GM20431 (cell line): ENCODE measurements around the gene SHLD2.
"Not testable (repeated sequence)": the region's sequence is repeated elsewhere in the genome, so short reads cannot be mapped to it uniquely, and the experiment has no call there.

Source experiments
- in situ Hi-C: fragments of 300-500 bp; cut with MseI, MboI; formaldehyde crosslinking; loops from one replicate; pipeline ENCODE4 v1.15.0; 2020; ENCODE audit warnings: low sequenced_read_pairs; ENCODE audit not compliant: unreplicated experiment

Gene SHLD2

DNA sequence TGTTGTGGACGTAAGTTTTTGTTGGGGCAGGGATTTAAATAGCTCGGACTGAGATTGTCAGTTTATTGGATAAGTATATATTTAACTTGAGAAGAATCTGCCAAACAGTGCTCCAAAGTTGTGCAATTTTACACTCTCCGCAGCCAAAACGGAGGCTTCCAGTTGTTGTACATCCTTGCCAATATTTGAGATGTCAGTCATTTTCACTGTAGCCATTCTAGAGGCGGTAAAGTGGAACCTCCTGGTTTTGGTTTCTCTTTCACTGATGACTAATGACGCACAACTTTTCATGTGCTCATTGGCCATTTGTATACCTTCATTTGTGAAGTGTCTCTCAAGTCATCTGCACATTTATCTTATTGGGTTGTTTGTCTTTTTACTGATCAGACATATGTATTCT is 105.9 kb downstream of the SHLD2 start:
- in situ Hi-C loops, result not testable (repeated sequence)

DNA sequence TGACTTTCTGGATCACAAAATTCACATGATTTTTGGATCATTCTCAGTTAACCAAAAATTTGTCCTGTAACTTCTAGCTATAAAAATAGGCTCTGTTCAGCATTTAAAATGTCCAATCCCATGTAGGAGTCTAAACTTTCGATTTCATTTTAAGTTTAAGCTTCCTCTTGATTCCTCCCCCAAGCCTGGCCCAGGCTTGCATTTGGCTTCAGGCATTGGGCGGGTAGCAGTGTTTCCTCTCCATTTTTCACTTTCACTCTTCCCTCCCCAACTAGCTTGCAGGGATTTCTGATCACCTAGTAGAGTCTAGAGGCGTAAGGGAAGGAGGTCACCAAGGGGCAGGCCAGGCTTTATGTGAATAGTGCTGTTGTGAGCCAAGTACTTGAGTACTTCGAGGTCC is 109.8 kb downstream of the SHLD2 start:
- in situ Hi-C loops, result not testable (repeated sequence)

DNA sequence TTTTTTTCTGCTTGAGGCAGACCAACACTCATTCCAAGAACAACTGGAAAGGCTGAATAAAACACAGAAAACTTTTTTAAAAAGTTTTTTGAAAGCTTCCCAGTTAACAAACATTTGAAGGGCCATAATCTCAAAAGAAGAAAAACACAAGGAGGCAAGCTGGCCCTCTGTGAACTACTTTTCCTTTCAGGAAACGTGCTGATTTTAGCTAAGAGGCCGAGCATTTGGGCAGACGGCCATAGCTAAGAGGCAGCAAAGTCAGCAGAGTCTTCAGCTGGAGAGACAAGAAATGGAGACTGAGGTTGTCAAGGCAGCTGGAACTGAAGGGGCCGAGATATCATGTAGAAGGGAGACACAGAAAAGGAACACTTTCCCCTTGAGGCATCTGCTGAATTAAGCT is 111.9 kb downstream of the SHLD2 start:
- in situ Hi-C loops, result not testable (repeated sequence)

DNA sequence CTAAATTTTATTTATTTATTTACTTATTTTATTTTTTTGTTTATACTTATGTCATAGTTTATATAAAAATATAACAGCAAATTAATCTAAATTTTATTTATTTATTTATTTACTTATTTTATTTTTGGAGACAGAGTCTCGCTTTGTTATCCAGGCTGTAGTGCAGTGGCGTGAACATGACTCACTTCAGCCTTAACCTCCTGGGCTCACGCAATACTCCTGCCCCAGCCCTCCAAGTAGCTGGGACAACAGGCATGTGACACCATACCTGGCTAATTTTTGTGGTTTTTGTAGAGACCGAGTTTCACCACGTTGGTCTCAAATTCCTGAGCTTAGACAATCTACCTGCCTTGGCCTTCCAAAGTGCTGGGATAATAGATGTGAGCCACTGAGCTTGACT is 115.3 kb downstream of the SHLD2 start:
- in situ Hi-C loops, result not testable (repeated sequence)

DNA sequence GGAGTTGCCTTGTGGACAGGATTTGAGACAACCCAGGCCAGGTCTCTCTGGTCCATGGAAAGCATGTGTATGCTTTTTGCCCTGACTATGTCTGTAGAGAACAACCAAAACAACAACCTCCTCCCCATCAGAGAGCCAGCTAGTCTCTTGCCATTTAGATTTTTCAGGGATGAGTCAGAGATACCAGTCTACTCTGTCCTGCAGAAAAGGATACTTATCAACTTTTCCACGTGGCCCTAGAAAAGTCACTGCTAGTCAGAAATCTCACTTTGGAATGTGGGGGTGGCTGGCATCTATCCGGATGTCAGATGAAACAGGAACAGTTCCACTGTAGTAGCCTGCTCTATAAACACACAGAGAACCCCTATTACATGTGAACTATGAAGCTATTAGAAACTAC is 116.8 kb downstream of the SHLD2 start:
- in situ Hi-C loops, result not testable (repeated sequence)

DNA sequence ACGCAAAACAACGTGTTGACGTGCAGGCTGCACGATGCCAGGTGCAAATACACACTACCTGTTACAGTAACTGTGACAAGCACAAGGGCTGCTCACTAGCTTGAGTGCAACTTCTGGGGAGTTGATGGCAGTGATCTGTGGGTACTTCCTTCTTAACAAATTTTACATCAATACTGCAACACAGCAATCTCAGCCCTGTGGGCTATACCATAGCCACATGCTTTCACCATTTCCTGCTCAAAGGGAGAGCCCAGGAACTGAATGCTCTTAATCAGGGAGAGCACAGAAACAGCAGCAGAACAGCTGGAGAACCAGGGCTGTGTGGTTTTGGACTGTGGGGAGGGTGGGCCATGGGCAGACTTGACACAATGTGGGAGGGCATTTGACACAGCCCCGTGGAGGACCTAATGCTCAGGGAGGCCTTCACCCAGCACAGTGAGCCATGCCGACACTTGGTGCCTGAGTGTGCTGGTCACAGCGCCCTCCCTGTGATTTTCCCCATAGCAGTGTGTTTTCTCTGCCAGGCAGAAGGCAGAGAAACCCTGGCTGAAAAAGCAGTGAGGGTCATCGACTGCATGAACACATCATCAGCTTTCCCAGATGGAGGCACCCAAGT is 118.3 kb downstream of the SHLD2 start:
- in situ Hi-C loops, result not testable (repeated sequence)

DNA sequence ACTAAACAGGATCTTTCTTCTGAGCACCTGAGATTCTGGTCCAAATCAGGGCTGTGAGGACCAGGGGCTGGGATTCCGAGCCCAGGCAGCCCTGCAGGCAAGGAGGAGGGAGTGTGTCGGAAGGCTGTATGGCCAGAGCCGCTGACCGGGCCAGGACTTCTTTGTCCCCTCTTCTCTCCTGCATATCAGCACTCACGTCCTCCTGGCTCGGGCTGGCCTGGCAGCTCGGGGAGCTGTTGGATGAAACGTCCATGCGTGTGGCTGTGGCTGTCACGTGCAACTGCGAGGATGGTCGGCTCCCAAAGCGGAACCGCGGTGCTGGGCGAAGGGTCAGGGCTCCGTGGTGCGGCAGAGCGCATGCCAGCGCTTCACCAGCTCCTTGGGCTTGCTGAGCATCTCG is 118.8 kb downstream of the SHLD2 start:
- in situ Hi-C loops, result not testable (repeated sequence)

DNA sequence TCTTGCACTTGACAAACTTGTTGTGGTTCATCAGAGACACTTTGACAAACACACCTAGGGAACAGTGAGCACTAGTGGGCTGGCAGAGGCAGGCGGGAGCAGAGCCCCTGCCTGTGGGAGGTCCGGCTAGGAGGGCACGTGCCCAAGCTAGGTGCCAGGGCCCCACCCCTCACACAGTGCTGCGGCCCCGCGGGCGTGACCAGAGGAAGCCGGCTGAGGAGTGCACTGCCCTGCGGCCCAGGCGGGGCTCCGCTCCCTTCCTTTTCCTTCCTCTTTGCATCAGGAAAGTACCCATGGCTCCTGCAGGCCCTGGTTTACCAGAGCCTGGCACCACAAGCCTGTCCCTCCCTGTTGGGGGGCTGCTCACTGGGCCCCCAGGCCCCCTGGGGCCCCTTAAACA is 121.1 kb downstream of the SHLD2 start:
- in situ Hi-C loops, result not testable (repeated sequence)

DNA sequence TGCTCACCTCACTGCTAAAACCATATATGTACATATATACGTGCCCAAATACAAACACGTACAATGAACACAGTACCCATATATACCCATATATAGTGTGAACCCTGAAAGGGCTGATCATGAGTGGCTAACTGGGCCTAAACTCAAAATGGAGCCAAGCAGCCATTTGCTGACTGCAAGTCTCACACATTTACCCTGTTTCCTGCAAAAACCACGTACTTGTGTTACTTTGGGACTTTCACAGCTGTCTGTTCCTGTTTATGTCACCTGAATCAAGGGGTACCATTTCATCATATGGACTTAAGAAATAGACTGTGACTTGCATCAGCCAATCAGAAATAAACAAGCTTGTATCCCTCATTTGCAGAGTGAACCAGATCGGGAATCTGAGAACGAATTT is 124.4 kb downstream of the SHLD2 start:
- in situ Hi-C loops, result not testable (repeated sequence)

DNA sequence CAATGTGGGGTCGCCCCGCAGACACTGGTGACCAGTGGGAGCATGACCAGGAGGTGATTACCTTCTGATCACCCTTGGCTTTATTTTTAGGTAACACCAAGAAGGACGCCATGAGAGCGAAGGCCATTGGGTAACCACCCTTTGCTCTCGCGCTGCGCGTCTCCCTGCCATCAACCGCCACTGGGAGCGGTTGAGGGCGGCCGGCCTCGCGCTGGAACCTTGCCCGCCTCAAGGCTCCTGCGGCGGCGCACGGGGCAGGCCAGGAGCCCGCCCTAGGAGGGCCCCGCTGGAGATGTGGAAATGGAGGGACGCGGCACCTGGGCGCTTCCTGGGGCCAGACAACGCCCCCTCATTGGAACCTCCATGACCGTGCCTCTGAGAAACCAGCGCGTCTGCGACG is 127.8 kb downstream of the SHLD2 start:
- in situ Hi-C loops, result not testable (repeated sequence)

DNA sequence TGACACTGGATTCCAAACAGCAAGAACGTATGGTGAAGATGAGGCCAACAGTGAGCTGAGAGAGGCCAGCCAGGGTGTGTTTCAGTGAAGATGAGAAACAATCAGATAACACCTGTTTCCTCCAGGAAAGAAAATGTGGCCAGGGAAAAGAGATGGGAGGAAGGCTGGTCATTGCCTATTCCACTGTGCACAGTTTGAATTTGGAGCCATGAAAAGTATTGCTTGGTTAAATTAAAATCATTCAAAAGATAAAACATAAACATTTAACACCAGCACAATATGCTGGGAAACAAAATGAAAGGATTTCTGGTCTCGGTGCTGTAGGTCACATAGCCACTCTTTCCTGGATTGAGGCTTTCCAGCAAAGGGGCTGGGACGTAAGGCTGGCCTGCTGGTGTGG is 130.1 kb downstream of the SHLD2 start, which contains the start of gene NUTM2A:
Gene NUTM2A, plus strand, starts transcription at position 301 of the 400 bp plus-strand sequence. CDS start 383 bp downstream, outside the sequence.
- in situ Hi-C loops, result not testable (repeated sequence)

DNA sequence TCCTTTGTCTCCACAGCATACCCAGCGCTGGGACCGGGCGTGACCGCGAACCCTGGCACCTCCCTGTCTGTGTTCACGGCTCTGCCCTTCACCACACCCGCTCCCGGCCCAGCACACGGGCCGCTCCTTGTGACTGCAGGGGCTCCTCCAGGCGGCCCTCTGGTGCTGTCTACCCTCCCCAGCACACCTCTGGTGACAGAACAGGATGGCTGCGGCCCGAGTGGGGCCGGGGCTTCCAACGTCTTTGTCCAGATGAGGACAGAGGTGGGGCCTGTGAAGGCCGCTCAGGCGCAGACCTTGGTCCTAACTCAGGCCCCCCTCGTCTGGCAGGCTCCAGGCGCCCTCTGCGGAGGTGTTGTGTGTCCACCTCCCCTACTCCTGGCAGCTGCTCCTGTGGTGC is 133.2 kb downstream of the SHLD2 start:
- in situ Hi-C loops, result not testable (repeated sequence)

DNA sequence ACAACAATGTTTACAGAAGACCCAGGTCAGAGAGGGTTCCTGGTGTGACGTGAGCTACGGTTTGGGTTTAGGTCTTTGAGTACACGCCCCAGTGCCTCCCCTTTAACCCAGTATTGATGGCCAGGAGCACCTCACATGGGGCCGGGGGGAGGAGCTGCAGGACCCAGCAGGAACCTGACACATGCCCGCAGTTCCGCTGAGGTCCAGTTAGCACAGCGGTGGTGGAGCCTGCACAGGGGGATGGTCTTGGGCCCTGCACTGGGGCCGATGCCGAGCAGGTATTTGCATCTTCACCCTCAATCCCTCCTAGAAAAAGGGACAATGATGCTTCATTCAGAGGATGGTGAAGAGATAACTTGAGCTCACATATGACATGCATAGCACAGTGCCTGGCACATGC is 134.2 kb downstream of the SHLD2 start:
- in situ Hi-C loops, result not testable (repeated sequence)

DNA sequence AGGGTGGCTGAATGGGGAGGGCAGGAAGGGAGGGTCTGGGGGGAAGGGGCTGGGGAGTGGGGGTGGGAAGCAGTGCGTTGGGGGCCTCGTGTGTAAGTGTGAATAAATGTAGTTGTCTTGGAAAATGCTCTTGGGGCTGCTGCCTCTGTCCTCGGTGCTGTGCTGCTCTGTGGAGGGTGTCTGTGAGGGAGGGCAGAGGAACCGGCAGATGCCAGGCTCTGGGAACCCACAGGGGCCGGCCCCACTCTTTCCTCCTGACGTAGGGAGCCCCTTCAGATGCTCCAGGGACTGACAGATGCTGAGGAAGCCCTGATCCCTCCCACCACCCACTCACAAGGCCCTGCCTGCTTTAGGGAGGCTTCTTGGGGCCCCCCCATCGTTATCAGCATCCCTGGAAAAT is 139.8 kb downstream of the SHLD2 start:
- in situ Hi-C loops, result not testable (repeated sequence)

DNA sequence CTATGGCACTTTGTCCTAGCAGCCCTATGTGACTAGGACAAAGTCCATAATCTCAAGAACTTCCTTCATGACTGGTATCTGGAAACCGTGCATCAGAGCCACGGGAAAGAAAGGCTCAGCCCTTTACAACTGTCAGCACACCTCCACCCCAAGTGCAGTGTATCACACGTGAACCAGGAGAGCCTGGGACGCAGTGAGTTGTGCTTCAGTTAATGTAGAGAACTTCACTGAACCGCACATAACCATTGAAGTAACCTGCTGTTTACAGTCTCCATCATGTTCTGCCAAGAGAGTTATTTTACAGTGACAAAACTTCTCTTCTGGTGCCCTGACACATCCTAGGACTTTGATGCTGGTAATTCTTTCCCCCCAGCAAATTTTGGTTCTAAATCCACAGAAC is 142.2 kb downstream of the SHLD2 start:
- in situ Hi-C loops, result not testable (repeated sequence)

DNA sequence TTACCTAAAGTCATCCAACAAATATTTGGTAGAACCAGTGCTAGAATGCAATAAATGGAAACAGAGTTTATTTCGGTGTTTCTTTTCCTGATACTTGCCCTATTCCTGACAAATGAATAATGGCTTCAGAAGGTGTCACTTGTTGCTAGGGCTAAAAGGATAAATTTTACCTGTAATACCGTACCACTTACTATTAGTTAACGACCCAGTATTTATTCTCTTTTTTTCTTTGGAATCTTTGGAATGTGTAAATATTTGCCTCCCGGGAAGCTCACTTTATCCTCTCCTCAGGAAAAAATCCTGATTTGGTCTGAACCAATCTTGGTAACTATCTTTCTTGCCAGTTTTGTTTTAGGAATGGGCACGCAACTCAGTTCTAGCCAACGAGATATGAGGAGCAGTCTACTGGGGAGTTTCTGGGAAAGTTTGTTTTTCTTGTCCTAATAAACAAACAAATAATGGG is 144.4 kb downstream of the SHLD2 start:
- in situ Hi-C loops, result not testable (repeated sequence)
